Activated CD4-positive, alpha-beta memory T cell treated with anti-CD3 and anti-CD28 coated beads for 36 hours (primary cell): ENCODE data around the gene MTA1. TPM values are rescaled to one million over a fixed set of nuclear protein-coding genes. Genes with fewer than 3 reads are reported as not detected.

ENCODE experiments used
- CTCF ChIA-PET: fragments of 350-600 bp; sonication (Branson Sonifier 250); formaldehyde crosslinking; loops from one replicate; lab custom pipeline; 2021; ENCODE audit warnings: antibody characterized with exemption, inconsistent platforms; lab: Charles Lee
- POLR2A ChIA-PET: fragments of 350-600 bp; sonication (Branson Sonifier 250); formaldehyde crosslinking; loops from one replicate; lab custom pipeline; 2021; ENCODE audit warnings: antibody characterized with exemption; lab: Charles Lee
- DNase-seq: peaks from one replicate; pipeline ENCODE4 v3.0.0-alpha.2; 2020
- H3K27ac Mint-ChIP-seq: one replicate; pipeline ENCODE4 v1.8.0; 2021; ENCODE audit warnings: mixed read lengths
- H3K27me3 Mint-ChIP-seq: one replicate; pipeline ENCODE4 v1.8.0; 2021; ENCODE audit warnings: mixed read lengths
- H3K36me3 Mint-ChIP-seq: one replicate; pipeline ENCODE4 v1.8.0; 2021; ENCODE audit warnings: mixed read lengths
- H3K4me1 Mint-ChIP-seq: one replicate; pipeline ENCODE4 v1.8.0; 2021; ENCODE audit warnings: low read depth, mixed read lengths
- H3K4me3 Mint-ChIP-seq: one replicate; pipeline ENCODE4 v1.8.0; 2021; ENCODE audit warnings: mild to moderate bottlenecking, mixed read lengths
- H3K9me3 Mint-ChIP-seq: one replicate; pipeline ENCODE4 v1.8.0; 2021; ENCODE audit warnings: mixed read lengths
- intact Hi-C: fragments of 100-400 bp; cut with micrococcal nuclease; formaldehyde crosslinking; loops from one replicate; pipeline ENCODE4 v1.15.1; 2023
- total RNA-seq, 2 experiments: library from RNA; stranded (reverse); gene quantifications; one replicate each; pipeline ENCODE4 v1.2.3, GENCODE V29; 2021

The MTA1 gene
- total RNA-seq, 2 experiments from 2014 or later: 107 to 109 TPM

DNA sequence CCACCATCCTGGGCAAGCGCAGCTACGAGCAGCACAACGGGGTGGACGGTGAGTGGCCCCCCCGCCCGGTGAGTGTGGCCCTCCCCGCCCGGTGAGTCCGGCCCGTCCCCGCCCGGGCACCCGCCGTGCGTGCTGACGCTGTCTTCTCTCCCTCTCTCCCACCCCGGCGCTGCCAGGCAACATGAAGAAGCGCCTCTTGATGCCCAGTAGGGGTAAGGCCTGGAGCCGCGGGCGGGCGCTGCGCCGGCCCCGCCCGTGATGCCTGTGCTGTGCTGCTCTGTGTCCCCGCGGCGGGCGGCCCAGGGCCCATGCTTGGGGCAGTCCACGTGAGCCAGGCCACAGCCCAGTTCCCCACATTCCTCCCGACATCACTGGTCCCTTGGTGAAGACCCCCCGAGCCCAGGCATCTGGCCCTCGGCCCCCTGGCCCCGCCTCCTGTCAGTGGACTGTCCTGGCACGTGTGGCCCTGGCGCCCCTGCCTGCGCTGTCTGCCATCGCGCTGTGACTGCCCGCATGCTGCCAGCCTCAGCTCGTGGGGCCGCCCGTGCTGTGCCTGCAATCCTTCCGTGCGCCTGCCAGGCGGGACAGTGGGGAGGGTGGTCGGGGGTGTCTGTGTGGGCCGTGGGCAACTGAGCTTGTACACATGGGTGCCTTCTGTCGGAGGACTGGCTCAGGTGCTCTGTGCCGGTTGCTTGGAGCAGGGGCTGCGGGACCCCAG, 47.1 kb downstream of the MTA1 start:
- no peaks in the 10 kb centered on the region for H3K9me3 Mint-ChIP-seq
- intact Hi-C loops: no loop called here
- no peak overlapping the region for H3K27ac Mint-ChIP-seq
- no peaks in the 10 kb centered on the region for H3K4me1 Mint-ChIP-seq
- peaks cover 10% of the 10 kb centered on the region for H3K36me3 Mint-ChIP-seq
- POLR2A ChIA-PET: no interaction called here
- CTCF ChIA-PET: no interaction called here
- H3K27me3 Mint-ChIP-seq: no peaks in the 10 kb centered on the region
- DNase-seq: no peak
- H3K4me3 Mint-ChIP-seq: no peak overlapping the region

DNA sequence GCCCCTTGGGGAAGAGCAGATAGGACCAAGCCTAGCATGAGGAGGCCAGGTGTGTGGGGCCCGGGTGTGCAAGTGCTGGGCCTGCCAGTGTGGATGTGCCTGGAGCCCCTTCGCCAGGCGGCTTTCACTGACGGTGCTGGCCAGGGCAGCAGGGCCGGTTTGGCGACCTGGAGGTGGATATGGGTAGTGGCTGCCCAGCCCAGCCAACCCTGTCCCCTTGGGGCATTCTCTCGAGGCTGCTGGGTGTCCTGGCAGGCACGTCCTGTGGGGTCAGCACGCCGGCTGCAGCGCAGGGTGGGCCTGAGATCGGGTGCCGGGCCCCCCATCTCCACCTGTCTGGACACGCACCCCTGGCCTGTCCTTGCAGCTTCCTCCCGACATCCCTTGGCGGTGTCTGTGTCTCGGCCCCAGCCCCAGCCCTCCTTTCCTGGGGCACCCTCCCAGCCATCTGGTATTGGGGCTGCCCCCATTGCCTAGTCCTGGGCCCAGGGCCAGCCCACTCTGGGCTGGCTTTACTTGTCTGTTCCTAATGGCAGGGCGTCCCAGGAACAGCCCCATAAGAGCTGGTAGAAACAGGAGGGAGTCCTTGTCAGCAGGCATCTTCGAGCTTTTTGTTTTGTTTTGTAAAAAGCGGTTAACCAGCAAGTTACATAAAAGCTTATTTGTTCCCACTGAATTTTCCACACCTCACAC, 47.8 kb downstream of the MTA1 start:
- H3K9me3 Mint-ChIP-seq: no peaks in the 10 kb centered on the region
- H3K27me3 Mint-ChIP-seq: no peaks in the 10 kb centered on the region
- DNase-seq: no peak
- CTCF ChIA-PET: interaction anchor here (0.9 to 5.2 kb wide), 2 partner anchors 13 to 23 kb away, joined by 4 to 23 read pairs; partner anchors contain the start of gene TEDC1
- POLR2A ChIA-PET: no interaction called here
- intact Hi-C loops: no loop called here
- no peaks in the 10 kb centered on the region for H3K4me1 Mint-ChIP-seq
- H3K4me3 Mint-ChIP-seq: no peak overlapping the region
- peaks cover 9% of the 10 kb centered on the region for H3K36me3 Mint-ChIP-seq
- H3K27ac Mint-ChIP-seq: no peak overlapping the region

- intact Hi-C loops: no loop called here
- ChIA-PET POLR2A (interaction anchor here (0.8 kb wide), 1 partner anchor 13 kb away, joined by 3 read pairs; no protein-coding TSS in a partner anchor), CTCF (interaction anchor here (0.9 to 5.2 kb wide), 2 partner anchors 13 to 22 kb away, joined by 4 to 23 read pairs; partner anchors contain the start of gene TEDC1)
Observed at GRCh38 chr14:105467942-105468471, 48.4 kb downstream of the MTA1 start.

DNA sequence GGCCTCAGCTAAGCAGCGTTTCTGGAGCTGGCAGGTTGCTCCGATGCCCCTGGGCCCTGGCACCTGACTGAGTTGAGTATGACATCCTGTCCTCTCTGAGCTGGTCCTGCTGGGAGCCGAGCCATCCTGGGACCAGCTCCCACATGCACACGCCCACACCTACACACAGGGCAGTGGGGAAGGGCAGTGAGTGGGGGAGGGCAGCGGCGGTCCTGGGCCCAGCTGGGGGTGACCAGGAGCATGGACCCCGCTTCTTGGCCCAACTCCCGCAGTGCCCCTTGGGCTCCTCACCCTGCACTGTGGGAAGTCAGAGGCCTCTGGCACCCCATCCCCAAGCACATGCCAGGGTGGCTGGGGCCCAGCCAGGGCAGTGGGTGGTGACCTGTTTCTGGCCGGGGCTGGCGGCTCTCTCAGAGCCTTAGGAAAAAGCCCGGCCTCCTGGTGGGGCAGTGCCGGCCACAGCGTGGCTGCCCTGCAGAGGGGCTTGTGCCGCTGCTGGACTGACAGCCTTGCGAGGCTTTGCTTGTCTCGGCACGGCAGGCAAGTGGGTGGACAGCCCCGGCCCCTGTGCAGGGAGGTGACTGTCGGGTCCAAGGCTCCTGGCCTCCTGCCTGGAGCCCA, 49.1 kb downstream of the MTA1 start:
- no peak overlapping the region for H3K27ac Mint-ChIP-seq
- no peaks in the 10 kb centered on the region for H3K9me3 Mint-ChIP-seq
- CTCF ChIA-PET: interaction anchor here (3.2 to 5.2 kb wide), 2 partner anchors 12 to 21 kb away, joined by 18 to 23 read pairs; partner anchors contain the start of gene TEDC1
- H3K4me1 Mint-ChIP-seq: no peaks in the 10 kb centered on the region
- H3K27me3 Mint-ChIP-seq: no peaks in the 10 kb centered on the region
- H3K4me3 Mint-ChIP-seq: no peak overlapping the region
- POLR2A ChIA-PET: interaction anchor here (0.8 kb wide), 1 partner anchor 12 kb away, joined by 3 read pairs; no protein-coding TSS in a partner anchor
- intact Hi-C loops: no loop called here
- DNase-seq: no peak
- peaks cover 3% of the 10 kb centered on the region for H3K36me3 Mint-ChIP-seq

More at GRCh38 chr14:105467942-105468471, 48.4 kb downstream of the MTA1 start:
- DNase-seq: no peak
- no peaks in the 10 kb centered on the region for H3K4me1 Mint-ChIP-seq
- H3K9me3 Mint-ChIP-seq: no peaks in the 10 kb centered on the region
- no peaks in the 10 kb centered on the region for H3K27me3 Mint-ChIP-seq
- no peak overlapping the region for H3K27ac Mint-ChIP-seq
- H3K36me3 Mint-ChIP-seq: peaks cover 7% of the 10 kb centered on the region
- H3K4me3 Mint-ChIP-seq: no peak overlapping the region

DNA sequence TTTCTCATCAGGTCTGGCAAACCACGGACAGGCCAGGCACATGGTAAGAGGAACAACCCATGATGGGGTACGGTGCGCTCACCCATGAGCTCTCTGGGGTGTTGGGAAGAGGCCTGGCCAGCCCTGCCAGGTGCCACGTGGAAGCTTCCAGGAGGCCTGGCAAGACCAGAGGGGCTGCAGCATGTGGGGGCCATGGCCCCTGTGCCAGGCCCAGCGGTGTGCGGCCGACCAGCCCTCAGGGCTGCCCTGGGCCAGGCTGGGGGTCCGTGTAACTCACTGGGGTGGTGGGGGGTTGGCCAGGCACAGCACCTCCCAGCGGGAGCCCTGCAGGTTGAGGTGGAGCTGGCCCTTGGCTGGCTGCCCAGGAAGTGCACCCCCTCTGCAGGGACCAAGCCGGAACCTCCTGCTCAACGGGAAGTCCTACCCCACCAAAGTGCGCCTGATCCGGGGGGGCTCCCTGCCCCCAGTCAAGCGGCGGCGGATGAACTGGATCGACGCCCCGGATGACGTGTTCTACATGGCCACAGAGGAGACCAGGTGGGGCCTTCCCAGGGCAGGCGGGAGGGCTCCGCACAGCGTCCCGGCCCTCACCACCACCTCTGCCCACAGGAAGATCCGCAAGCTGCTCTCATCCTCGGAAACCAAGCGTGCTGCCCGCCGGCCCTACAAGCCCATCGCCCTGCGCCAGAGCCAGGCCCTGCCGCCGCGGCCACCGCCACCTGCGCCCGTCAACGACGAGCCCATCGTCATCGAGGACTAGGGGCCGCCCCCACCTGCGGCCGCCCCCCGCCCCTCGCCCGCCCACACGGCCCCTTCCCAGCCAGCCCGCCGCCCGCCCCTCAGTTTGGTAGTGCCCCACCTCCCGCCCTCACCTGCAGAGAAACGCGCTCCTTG, 50.1 kb downstream of the MTA1 start:
- intact Hi-C loops: loop anchor here (10.0 kb wide), 1 partner anchor 55 kb away; the partner anchor contains the start of gene TMEM121
- DNase-seq: no peak
- H3K9me3 Mint-ChIP-seq: no peaks in the 10 kb centered on the region
- POLR2A ChIA-PET: no interaction called here
- no peak overlapping the region for H3K4me3 Mint-ChIP-seq
- H3K4me1 Mint-ChIP-seq: no peaks in the 10 kb centered on the region
- CTCF ChIA-PET: interaction anchor here (3.2 to 5.2 kb wide), 2 partner anchors 11 to 20 kb away, joined by 18 to 23 read pairs; partner anchors contain the start of gene TEDC1
- no peak overlapping the region for H3K27ac Mint-ChIP-seq
- H3K36me3 Mint-ChIP-seq: peaks cover 1% of the 10 kb centered on the region
- H3K27me3 Mint-ChIP-seq: no peaks in the 10 kb centered on the region

- H3K4me3 Mint-ChIP-seq: no peak overlapping the region
- H3K27ac Mint-ChIP-seq: no peak overlapping the region
- no peaks in the 10 kb centered on the region for H3K36me3 Mint-ChIP-seq
- no peaks in the 10 kb centered on the region for H3K9me3 Mint-ChIP-seq
- POLR2A ChIA-PET: no interaction called here
- no peak for DNase-seq
- CTCF ChIA-PET: interaction anchor here (1.3 to 5.2 kb wide), 3 partner anchors 10 to 57 kb away, joined by 3 to 23 read pairs (median 18); partner anchors contain the start of gene TEDC1
- intact Hi-C loops: loop anchor here (10.0 kb wide), 1 partner anchor 54 kb away; the partner anchor contains the start of gene TMEM121
- peaks cover 1% of the 10 kb centered on the region for H3K4me1 Mint-ChIP-seq
- H3K27me3 Mint-ChIP-seq: no peaks in the 10 kb centered on the region
Observed at GRCh38 chr14:105470350-105471296, 51.0 kb downstream of the MTA1 start.

- Mint-ChIP-seq H3K27me3 (no peaks in the 10 kb centered on the region), H3K4me1 (peaks cover 3% of the 10 kb centered on the region), H3K27ac (no peak overlapping the region), H3K9me3 (no peaks in the 10 kb centered on the region), H3K4me3 (no peak overlapping the region), H3K36me3 (no peaks in the 10 kb centered on the region)
- no peak for DNase-seq
- ChIA-PET POLR2A (no interaction called here), CTCF (interaction anchor here (1.3 to 5.2 kb wide), 3 partner anchors 9 to 57 kb away, joined by 3 to 23 read pairs (median 18); partner anchors contain the start of gene TEDC1)
- intact Hi-C loops: loop anchor here (10.0 kb wide), 1 partner anchor 53 kb away; the partner anchor contains the start of gene TMEM121
Observed at GRCh38 chr14:105471297-105471821, 51.7 kb downstream of the MTA1 start.

- Mint-ChIP-seq H3K27me3 (no peaks in the 10 kb centered on the region), H3K27ac (no peak overlapping the region), H3K4me1 (peaks cover 3% of the 10 kb centered on the region), H3K9me3 (no peaks in the 10 kb centered on the region), H3K36me3 (no peaks in the 10 kb centered on the region), H3K4me3 (no peak overlapping the region)
- ChIA-PET POLR2A (no interaction called here), CTCF (interaction anchor here (1.2 to 5.2 kb wide), 4 partner anchors 9 to 101 kb away, joined by 3 to 23 read pairs (median 10); partner anchors contain the start of gene TEDC1)
- intact Hi-C loops: loop anchor here (10.0 kb wide), 1 partner anchor 53 kb away; the partner anchor contains the start of gene TMEM121
- DNase-seq: no peak
Observed at GRCh38 chr14:105471823-105472485, 52.3 kb downstream of the MTA1 start.

DNA sequence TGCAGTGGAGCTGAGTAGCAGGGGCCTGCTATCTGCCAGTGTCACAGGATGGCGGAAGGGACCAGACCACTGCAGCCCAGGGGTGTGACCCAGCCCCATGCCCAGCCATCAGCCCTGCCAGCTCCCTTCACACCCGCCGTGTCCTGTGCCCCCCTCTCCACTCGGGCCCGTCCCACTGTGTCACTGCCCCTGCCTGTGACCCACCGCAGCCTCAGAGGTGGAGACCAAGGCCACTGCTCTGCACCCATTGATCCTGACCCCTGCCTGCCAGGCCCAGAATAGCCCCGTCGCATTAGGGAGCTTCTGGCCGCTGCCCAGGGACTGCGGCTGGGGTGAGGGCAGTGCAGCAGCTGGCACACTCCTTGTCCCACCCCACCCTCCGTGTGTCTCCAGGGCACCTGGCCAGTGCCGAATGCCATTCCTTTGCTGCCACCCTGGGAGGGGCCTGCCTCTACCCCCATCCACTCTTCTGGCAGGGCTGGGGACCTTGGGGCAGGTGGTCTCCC, 52.9 kb downstream of the MTA1 start:
- intact Hi-C loops: loop anchor here (10.0 kb wide), 1 partner anchor 52 kb away; the partner anchor contains the start of gene TMEM121

More for the DNA sequence above, 52.9 kb downstream of the MTA1 start:
- no peak for DNase-seq
- Mint-ChIP-seq H3K27ac (no peak overlapping the region), H3K9me3 (no peaks in the 10 kb centered on the region), H3K4me3 (no peak overlapping the region), H3K27me3 (peaks cover 5% of the 10 kb centered on the region), H3K4me1 (peaks cover 8% of the 10 kb centered on the region), H3K36me3 (no peaks in the 10 kb centered on the region)
- CTCF ChIA-PET: interaction anchor here (1.2 to 5.2 kb wide), 2 partner anchors 18 to 102 kb away, joined by 3 to 23 read pairs; partner anchors contain the start of gene TEDC1
- POLR2A ChIA-PET: no interaction called here
